Small intestine (tissue), 4 donors: ENCODE results near the gene TTLL1. TPM values are rescaled to one million over a fixed set of nuclear protein-coding genes. Genes with fewer than 3 reads are reported as not detected.

Experiments
- polyA plus RNA-seq, 4 donors: library from polyadenylated mRNA; stranded (reverse) in 3 of 4; unstranded in 1 of 4; fragments of 200-250 nt in 3 of 4; fragments of 120-200 nt in 1 of 4; gene quantifications; one replicate each; pipeline versions ENCODE4 v1.2.1 to v1.2.3, GENCODE V29; 2013
- donor health status: healthy with polysubstance abuse.
- donor health status: Bipolar disorder and iron deficiency.
- donor health status: healthy.

The TTLL1 gene
- polyA plus RNA-seq, 4 donors: 1.1 to 4.2 (median 2.4) TPM

Other genes starting within 250 kb of the TTLL1 start
- gene ARFGAP3, start 232.1 kb downstream of the TTLL1 start, polyA plus RNA-seq: 10 to 100 TPM; 29.1 to 64.5 (median 53.1) TPM
- 10 to 100 TPM; 28.9 to 53.3 (median 45.2) TPM for gene PACSIN2, start 74.2 kb downstream of the TTLL1 start, polyA plus RNA-seq
- 10 to 100 TPM in 3 of 4 donors, 1 to 10 TPM in 1; 1.7 to 26.2 (median 18.7) TPM for gene BIK, start 21.4 kb upstream of the TTLL1 start, polyA plus RNA-seq
- gene MCAT, start 54.0 kb upstream of the TTLL1 start, polyA plus RNA-seq: 10 to 100 TPM in 3 of 4 donors, 1 to 10 TPM in 1; 9.8 to 25.7 (median 13.1) TPM
- 100 to 1,000 TPM in 3 of 4 donors, 1 to 10 TPM in 1; 6.6 to 375 (median 242) TPM for gene TSPO, start 62.2 kb upstream of the TTLL1 start, polyA plus RNA-seq
- gene TTLL12, start 97.7 kb upstream of the TTLL1 start, polyA plus RNA-seq: 10 to 100 TPM; 19.7 to 60.6 (median 27.8) TPM